H54 (cell line): Measurements from ENCODE around the gene CYB5R4.
"Not testable (repeated sequence)": the region's sequence is repeated elsewhere in the genome, so short reads cannot be mapped to it uniquely, and the experiment has no call there.

Source experiments
- DNase-seq: peaks from one replicate; pipeline ENCODE4 v3.0.0; 2011; ENCODE audit warnings: low spot score, mixed read lengths; ENCODE audit not compliant: insufficient read length
- FAIRE-seq: peaks from 3 replicates; lab custom pipeline; 2011; peaks lifted over from hg19 to GRCh38; lab: Jason Lieb, UNC
- POLR2A ChIP-seq: IDR thresholded peaks from 2 replicates; pipeline ENCODE4 v1.6.1; 2011; ENCODE audit warnings: low read depth, mild to moderate bottlenecking, low read length

CYB5R4 gene

DNA sequence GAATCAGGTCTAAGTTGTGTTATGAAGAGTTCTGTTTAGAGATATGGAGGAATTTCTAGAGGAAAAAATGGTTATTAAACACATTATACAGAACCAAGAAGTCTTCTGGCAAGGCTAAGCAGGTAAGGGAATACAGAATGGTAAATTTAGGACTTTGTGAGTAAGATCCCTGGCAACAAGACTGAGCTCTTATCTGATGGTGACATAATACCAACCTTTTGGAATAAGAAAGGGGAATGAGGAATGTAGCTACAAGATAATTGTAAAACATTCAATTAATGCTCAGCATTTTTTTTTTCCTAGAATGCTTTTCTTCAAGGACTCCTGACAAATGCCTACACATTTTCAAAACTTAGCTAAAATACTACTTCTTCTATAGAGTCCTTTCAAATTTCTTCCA lies 51.8 kb downstream of the CYB5R4 start:
- no peak for DNase-seq
- TF ChIP-seq POLR2A = no peak
- peak; percentile 6 for FAIRE-seq

GRCh38 chr6:83914953-83915352 lies 55.5 kb downstream of the CYB5R4 start:
- no peak for TF ChIP-seq POLR2A
- no peak for FAIRE-seq
- no peak for DNase-seq

- no peak for TF ChIP-seq POLR2A
- FAIRE-seq = no peak
- no peak for DNase-seq
These were observed 57.5 kb downstream of the CYB5R4 start for GRCh38 chr6:83917001-83917400.

DNA sequence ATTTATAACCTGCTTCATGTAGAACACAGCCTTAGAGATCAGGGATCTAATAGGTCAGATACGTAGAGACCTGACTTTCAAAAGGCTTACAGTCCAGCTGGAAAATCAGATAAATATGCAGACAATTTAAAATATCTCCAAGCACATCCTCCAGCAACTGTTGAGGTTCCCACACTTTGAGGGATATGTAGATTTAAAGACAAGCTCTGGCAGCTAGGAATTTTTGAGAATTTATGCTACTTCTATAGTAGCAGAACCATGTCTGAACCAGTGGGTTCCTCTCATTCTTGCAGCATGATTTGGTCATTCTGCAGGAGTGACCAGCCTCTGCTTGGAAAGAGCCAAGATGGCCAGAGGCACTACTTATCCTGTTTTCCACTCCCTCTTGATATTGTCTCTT lies 60.5 kb downstream of the CYB5R4 start:
- DNase-seq = no peak
- TF ChIP-seq POLR2A = no peak
- no peak for FAIRE-seq

DNA sequence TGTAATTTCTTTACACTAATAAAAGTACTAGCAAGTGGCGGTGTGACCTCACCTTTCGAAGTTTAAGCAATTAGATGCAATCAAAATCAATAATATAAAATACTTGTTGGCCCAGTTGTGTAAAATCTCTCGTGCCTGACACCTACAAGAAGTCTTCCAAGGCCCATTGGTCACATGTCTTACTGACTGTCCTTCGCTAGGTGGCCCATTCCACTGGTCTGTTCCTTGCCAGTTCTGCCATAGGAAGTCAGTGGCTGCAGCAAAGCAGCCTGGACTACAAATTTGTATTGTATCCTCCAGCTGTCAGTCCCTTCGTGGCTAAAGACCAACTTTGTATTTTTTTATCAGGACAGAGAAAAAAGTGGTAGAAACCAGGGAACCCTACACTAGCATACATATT lies 61.8 kb downstream of the CYB5R4 start:
- FAIRE-seq (no peak), DNase-seq (no peak)
- TF ChIP-seq POLR2A = no peak

DNA sequence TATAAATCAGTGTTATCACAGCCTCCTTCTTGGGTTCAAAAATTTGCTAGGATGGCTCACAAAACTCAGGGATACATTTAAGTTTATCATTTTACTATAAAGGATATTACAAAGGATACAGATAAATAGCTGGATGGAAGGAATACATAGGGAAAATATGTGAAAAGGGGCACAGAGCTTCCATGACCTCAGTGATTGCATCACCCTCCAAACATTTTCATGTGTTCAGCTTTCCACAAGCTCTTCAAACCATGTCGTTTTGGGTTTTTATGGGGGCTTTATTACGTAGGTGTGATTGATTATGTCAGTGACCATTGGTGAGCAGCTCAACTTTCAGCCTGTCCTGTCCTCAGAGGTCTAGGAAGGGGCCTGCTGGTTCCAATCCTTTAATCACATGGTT lies 68.0 kb downstream of the CYB5R4 start:
- no peak for DNase-seq
- TF ChIP-seq POLR2A = no peak
- no peak for FAIRE-seq

DNA sequence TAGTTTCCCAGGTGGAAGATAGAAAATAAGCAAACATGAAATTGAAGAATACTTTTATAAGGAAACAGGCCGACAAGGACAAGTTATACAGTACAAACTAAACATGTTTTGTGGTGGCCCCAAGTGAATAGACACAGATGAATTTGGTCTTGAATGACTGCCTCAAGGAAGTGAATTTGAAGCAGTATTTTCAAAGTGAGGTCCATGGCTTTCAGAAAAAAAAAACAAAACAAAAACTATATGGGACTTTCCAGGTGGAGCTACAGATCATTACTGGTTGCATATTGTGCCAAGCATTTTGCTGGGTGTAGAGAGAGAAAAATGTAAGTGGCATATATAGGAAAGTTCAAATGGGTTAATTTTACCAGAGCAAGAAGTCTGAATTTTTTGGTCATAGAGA lies 68.8 kb downstream of the CYB5R4 start:
- no peak for DNase-seq
- no peak for FAIRE-seq
- no peak for TF ChIP-seq POLR2A

- not testable (repeated sequence) for DNase-seq, FAIRE-seq
These were observed 86.8 kb downstream of the CYB5R4 start for GRCh38 chr6:83946201-83946833.

- not testable (repeated sequence) for FAIRE-seq
These were observed 88.5 kb downstream of the CYB5R4 start for GRCh38 chr6:83947983-83948382.

DNA sequence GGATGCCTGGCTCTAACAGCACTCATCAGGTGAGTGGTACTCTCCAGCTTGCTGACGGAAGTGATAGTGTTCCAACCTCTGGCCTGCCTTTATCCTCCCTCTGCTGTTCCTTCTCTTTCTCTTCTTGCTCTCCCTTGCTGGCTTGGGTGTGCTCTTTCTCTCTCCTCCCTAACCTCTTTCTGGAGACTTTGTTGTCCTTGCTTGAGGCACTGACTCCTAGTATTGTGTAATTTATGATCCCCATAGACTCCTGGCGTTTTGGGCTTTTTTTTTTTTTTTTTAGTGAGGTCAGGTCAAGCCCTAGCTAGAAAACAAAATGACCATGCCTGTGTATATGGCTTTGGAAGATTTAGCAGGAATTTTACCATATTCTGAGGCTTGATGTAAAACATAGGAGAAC lies 89.4 kb downstream of the CYB5R4 start:
- TF ChIP-seq POLR2A = no peak
- FAIRE-seq = no peak
- DNase-seq = no peak

More at GRCh38 chr6:83947983-83948382, 88.5 kb downstream of the CYB5R4 start:
- not testable (repeated sequence) for DNase-seq

DNA sequence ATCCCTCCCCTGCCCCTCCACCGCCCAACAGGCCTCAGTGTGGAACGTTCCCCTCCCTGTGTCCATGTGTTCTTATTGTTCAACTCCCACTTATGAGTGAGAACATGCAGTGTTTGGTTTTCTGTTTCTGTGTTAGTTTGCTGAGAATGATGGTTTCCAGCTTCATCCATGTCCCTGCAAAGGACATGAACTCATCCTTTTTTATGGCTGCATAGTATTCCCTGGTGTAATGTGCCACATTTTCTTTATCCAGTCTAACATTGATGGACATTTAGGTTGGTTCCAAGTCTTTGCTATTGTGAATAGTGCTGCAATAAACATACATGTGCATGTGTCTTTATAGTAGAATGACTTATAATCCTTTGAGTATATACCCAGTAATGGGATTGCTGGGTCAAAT lies 91.9 kb downstream of the CYB5R4 start:
- not testable (repeated sequence) for DNase-seq, FAIRE-seq

DNA sequence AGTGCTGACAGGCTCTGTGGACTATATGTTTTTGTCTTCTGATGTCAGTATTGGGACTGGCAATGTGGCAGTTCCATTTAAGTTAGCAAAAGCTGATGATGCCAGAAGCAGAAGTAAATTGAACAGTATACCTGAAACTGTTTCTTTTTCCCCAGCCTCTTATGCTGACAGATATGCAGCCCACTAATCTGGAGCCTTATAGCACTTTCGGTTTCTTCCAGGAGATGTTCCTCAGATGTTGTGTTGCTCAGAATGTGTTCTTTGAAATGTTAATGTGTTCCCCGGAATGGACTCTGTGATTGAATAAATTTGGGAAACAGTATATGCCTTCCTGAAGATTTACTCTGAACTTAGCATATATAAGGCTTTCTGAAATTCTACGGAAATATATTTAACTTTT lies 93.3 kb downstream of the CYB5R4 start:
- no peak for TF ChIP-seq POLR2A
- FAIRE-seq = no peak
- DNase-seq = no peak

DNA sequence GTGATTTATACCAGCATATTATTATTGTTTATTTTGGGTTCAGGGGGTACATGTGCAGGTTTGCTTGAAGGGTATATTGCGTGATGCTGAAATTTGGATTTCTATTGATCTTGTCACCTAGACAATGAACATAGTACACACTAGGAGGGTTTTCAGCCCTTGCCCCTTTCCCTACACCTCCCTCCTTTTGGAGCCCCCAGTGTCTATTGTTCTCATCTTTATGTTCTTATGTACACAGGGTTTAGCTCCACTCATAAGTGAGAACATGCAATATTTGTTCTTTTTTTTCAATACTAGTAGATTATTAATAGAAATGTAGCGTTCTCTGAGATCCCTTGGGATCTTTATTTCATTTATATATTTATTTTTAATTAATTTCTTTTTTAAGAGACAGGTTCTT lies 94.9 kb downstream of the CYB5R4 start:
- FAIRE-seq (no peak), DNase-seq (no peak)
- TF ChIP-seq POLR2A = no peak

GRCh38 chr6:83958241-83958685 lies 98.8 kb downstream of the CYB5R4 start:
- no peak for TF ChIP-seq POLR2A
- no peak for DNase-seq
- peak; percentile 20 for FAIRE-seq

DNA sequence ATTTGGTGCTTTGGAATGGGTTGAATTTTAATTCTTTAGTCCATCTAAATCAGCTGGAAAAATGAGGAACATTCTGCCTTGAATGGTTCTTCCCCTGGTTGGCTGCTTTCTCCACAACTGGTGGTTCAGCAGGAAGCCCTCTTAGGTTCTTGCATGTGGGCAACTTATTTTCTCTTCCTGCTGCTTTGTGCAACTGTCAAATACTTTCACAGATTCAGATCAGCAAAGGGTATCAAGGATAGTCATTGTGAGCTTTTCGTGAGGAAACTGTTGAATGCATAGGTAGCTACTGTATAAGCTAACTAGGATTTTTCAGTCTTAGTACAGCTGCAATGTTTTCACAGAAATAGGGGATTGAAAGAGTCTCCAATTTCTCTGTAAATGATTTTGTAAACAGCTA lies 101.2 kb downstream of the CYB5R4 start:
- no peak for TF ChIP-seq POLR2A
- DNase-seq (no peak), FAIRE-seq (no peak)

DNA sequence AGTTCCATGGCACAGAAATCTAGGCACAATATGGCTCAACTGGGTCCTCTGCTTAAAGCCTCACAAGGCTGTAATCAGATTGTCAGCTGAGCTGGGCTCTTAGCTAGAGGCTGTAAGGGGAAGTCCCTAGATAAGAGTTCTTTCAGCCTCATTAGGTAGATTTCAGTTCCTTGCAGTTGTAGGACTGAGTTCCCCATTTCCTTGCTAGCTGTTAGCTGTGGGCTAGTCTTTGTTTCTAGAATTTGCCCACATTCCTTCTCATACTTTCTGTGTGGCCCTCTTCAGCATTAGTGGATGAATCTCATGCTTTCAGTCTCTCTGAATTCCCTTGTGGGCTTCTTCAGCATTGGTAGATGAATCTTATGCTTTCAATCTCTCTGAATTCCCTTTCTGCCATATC lies 103.1 kb downstream of the CYB5R4 start:
- DNase-seq (no peak), FAIRE-seq (no peak)
- TF ChIP-seq POLR2A = no peak
